Measurements from ENCODE around the gene SERPINB12.

Gene SERPINB12, protein sequence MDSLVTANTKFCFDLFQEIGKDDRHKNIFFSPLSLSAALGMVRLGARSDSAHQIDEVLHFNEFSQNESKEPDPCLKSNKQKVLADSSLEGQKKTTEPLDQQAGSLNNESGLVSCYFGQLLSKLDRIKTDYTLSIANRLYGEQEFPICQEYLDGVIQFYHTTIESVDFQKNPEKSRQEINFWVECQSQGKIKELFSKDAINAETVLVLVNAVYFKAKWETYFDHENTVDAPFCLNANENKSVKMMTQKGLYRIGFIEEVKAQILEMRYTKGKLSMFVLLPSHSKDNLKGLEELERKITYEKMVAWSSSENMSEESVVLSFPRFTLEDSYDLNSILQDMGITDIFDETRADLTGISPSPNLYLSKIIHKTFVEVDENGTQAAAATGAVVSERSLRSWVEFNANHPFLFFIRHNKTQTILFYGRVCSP

GRCh38 chr18:63542069-63542468 is at the start of gene SERPINB12:
Gene SERPINB12 (plus strand): TSS chr18:63542369. CDS start chr18:63556160, 13,791 bp downstream.
- no peak for TF ChIP-seq GATA1 (IDR thresholded peaks at IDR 0.05; ENCODE audit: low read depth, low read length)
- no peak for DNase-seq

GRCh38 chr18:63492851-63493250 is 49.3 kb upstream of the SERPINB12 start:
- no peak for DNase-seq

GRCh38 chr18:63495675-63496074 is 46.5 kb upstream of the SERPINB12 start:
- TF ChIP-seq GATA1 (IDR thresholded peaks at IDR 0.05; ENCODE audit: low read depth, low read length) (no peak), POLR2A (IDR thresholded peaks at IDR 0.05; ENCODE audit: low read length) (no peak)

More at GRCh38 chr18:63492851-63493250, 49.3 kb upstream of the SERPINB12 start:
- TF ChIP-seq GATA1 (IDR thresholded peaks at IDR 0.05; ENCODE audit: low read depth, low read length) = no peak
- no peak for TF ChIP-seq POLR2A (IDR thresholded peaks at IDR 0.05; ENCODE audit: low read length)

DNA sequence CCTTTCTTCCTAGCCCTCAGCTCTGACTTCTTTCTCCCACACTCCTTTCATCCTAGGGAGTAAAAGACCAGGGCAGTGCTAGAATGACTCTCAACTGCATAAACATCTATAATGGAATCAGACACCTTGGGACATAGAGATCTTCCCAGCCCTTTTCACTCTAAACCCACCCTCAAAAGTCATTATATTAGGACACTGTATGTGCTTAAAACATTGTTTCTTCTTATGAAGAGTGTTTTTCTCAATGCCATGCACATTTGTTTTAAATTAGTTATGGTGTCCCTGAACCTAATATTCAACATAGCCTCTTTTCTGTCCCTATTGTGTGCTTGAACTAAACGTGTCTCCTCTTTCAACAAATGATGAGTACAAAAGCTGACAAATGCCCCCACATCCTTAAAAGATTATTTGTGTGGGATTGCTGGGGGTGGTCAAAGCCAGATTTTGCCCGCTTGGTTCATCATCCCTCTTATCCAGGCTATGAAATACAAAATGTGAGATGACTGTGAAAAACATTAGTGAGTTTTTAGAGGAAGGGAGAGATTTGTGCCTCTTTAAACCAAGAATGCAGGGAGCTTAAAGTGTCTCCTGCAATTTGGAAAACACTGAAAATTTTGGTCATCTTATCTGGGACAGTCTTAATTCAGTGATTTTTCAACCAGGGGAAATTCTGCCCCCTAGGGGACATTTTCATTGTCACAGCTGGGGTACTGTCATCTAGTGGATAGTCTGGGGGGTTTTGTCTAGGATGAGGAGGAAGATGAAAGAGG is 36.4 kb upstream of the SERPINB12 start:
- TF ChIP-seq POLR2A (IDR thresholded peaks at IDR 0.05; ENCODE audit: low read length) (no peak), GATA1 (IDR thresholded peaks at IDR 0.05; ENCODE audit: low read depth, low read length) (no peak)
- DNase-seq = peak; percentile 27 to 60

More at GRCh38 chr18:63495675-63496074, 46.5 kb upstream of the SERPINB12 start:
- no peak for DNase-seq

DNA sequence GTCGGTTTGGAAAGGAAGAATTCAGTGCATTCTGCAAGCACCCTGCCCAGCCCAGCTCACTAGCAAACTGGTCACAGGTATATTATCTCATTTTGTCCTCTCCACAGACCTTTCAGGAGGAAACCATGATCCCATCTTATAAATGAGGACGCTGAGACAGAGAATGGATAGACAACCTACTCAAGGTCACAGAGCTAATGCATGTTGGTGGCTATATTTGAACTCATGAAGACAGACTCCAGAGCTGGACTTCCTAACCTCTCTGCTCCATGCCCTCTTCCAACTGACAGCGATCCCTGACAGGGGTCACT is 35.9 kb upstream of the SERPINB12 start:
- TF ChIP-seq GATA1 (IDR thresholded peaks at IDR 0.05; ENCODE audit: low read depth, low read length) (no peak), POLR2A (IDR thresholded peaks at IDR 0.05; ENCODE audit: low read length) (no peak)
- DNase-seq = no peak

DNA sequence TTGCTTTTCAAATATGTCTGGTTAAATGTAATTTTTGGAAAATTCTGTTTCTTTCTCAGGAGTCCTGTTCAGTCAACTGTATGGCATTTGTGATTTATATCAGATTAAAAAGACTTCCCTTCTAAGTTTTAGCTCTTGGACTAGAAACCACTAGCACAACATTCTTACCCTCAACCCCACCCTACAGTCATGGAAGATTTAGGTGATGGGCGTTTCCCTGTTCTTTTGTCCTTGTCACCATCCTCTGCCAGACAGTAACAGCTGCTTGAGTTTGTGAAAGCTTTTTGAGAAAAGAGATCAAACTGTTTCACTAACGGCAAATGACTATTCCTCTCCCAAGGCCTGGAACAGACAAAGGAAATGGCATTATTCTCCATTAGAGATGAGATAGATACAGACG is 33.6 kb upstream of the SERPINB12 start:
- no peak for TF ChIP-seq GATA1 (IDR thresholded peaks at IDR 0.05; ENCODE audit: low read depth, low read length)
- TF ChIP-seq POLR2A (IDR thresholded peaks at IDR 0.05; ENCODE audit: low read length) = no peak
- DNase-seq = no peak

DNA sequence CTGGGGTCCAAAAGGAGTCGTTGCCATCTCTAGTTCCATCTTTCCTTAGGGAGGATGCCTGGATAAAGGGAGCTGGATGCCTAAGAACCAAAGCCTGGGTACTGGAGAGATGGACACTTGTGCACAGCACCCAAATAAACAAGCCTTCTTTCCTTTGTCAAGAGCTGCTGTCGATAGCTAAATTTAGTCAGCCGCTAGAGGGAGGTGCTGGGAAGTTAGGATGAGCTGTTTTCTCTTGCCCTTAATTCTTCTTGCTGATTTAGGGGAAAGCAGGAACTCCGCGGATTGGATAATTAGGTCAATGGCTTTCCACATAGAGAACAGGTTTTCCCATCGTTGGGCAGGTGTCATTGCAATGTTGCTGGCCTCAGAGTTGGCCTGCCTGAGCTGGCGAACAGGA is 30.9 kb upstream of the SERPINB12 start:
- TF ChIP-seq POLR2A (IDR thresholded peaks at IDR 0.05; ENCODE audit: low read length) (no peak), GATA1 (IDR thresholded peaks at IDR 0.05; ENCODE audit: low read depth, low read length) (no peak)
- peak; percentile 18 to 32 for DNase-seq

DNA sequence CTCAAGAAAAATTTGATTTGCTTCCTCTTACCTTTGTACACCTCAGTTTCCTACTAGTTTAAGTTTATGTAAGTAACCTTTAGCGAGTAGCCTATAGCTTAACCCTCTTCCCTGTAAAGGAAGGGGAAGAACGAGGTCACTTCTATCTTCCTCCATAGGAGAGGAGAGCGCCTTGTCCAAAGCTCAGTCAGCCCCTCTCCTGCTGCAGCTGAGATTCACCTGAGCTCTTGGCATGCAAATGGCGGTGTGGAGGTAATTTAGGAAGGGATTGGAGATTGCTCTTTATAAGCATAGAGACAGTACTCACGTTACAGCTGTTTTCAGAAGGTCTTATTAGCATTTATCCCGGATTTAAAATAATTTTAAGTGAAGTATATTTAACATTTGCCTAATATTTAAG is 27.8 kb upstream of the SERPINB12 start:
- TF ChIP-seq GATA1 (IDR thresholded peaks at IDR 0.05; ENCODE audit: low read depth, low read length) = no peak
- no peak for TF ChIP-seq POLR2A (IDR thresholded peaks at IDR 0.05; ENCODE audit: low read length)
- DNase-seq = no peak

DNA sequence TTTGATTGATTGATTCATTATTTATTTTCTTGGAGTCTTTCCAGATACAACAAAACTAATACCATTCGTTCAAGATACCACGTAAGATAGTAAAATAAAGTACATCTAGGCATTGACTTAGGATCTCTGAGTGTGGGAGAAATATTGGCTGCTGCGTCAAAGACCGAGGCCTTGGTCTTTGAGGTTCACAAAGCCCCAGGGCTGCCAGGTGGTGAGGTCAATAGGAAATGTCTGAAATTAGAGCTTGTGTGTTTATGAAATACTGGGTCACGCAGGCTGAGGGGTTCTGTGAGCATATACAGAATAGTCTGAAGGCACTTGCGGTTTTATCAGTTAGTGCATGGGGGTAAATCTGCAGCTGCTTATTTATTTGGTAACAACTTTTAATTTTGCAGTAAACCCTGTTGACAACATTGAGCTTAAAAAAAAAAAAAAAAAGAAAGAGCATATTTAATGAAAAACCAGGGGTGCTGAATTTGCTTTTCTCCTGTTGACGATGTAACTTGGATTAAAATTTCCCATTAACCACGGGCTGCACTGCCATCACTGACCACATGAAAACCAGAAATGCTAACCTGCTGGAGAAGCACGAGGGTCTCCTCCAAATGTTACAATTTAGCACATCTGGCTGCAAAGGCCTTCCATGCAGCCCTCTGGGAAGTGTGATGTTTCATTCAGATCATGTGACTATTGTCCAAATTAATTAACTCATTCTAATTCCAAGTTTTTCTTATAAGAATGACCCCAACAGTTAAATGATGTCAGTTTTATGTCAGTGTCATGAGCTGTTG is 27.1 kb upstream of the SERPINB12 start:
- no peak for DNase-seq
- TF ChIP-seq GATA1 (IDR thresholded peaks at IDR 0.05; ENCODE audit: low read depth, low read length) = no peak

- TF ChIP-seq GATA1 (IDR thresholded peaks at IDR 0.05; ENCODE audit: low read depth, low read length) = no peak
- no peak for TF ChIP-seq POLR2A (IDR thresholded peaks at IDR 0.05; ENCODE audit: low read length)
- no peak for DNase-seq
These were observed 26.4 kb upstream of the SERPINB12 start for GRCh38 chr18:63515801-63516200.

GRCh38 chr18:63518178-63519012 is 23.8 kb upstream of the SERPINB12 start:
- DNase-seq = peak; percentile 77 to 86
- TF ChIP-seq GATA1 (IDR thresholded peaks at IDR 0.05; ENCODE audit: low read depth, low read length) (no peak), POLR2A (IDR thresholded peaks at IDR 0.05; ENCODE audit: low read length) (no peak)

DNA sequence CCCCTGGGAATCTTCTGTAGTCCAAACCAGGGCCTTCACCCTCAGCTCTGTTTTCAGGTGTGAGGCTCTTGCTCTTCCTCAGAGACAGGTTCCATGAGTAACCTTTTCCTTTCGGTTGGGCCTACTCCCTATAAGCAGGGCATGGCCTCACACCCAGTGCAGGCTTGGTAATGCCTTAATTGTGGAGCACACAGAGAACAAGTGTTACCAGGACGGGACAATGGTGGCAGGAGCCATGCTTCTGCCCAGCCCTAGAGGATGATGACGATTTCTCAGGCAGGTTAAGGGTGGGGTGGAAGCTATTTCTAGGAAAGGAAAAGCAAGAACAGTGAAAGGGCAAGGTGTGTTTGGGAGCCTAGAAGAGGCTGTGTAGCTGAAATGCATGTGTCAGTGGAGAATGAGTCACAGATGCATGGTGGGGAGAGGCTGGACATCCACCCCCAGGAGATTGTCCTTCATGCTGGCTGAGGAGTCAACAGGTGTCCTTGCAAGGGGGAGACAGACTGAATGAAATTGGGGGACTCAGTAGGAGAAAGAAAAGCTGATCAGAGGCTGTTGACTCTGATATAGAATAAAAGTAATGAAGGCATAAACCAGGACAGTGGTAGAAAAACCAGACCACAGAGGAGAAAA is 22.0 kb upstream of the SERPINB12 start:
- TF ChIP-seq POLR2A (IDR thresholded peaks at IDR 0.05; ENCODE audit: low read length) = no peak
- TF ChIP-seq GATA1 (IDR thresholded peaks at IDR 0.05; ENCODE audit: low read depth, low read length) = no peak
- no peak for DNase-seq

- TF ChIP-seq POLR2A (IDR thresholded peaks at IDR 0.05; ENCODE audit: low read length) (no peak), GATA1 (IDR thresholded peaks at IDR 0.05; ENCODE audit: low read depth, low read length) (no peak)
- DNase-seq = no peak
These were observed 18.5 kb upstream of the SERPINB12 start for GRCh38 chr18:63523660-63524059.

Measured in erythroblast (primary cell).